Calu3 (cell line): Measurements from ENCODE around the gene CISD1. TPM values are rescaled to one million over a fixed set of nuclear protein-coding genes. Genes with fewer than 3 reads are reported as not detected.
"Not testable (repeated sequence)": the region's sequence is repeated elsewhere in the genome, so short reads cannot be mapped to it uniquely, and the experiment has no call there.

ENCODE experiments used
- BruUV-seq: library from RNA; stranded (reverse); fragments of 400-500 nt; replicated peaks from 2 replicates; lab custom pipeline; 2021; lab: Mats Ljungman, UMichigan
- CTCF ChIA-PET: fragments of 300-600 bp; sonication (Branson Sonifier 250); formaldehyde crosslinking; loops from one replicate; lab custom pipeline; 2022; ENCODE audit warnings: antibody characterized with exemption; lab: Charles Lee
- DNase-seq: peaks from one replicate; pipeline ENCODE4 v3.0.0; 2022
- H3K27ac Mint-ChIP-seq: one replicate; pipeline ENCODE4 v1.8.0; 2022; ENCODE audit warnings: mixed read lengths; ENCODE audit not compliant: unreplicated experiment
- H3K27me3 Mint-ChIP-seq: one replicate; pipeline ENCODE4 v1.8.0; 2022; ENCODE audit warnings: mixed read lengths; ENCODE audit not compliant: unreplicated experiment
- H3K36me3 Mint-ChIP-seq: one replicate; pipeline ENCODE4 v1.8.0; 2022; ENCODE audit warnings: mild to moderate bottlenecking, moderate library complexity, mixed read lengths; ENCODE audit not compliant: insufficient read depth, unreplicated experiment
- H3K4me1 Mint-ChIP-seq: one replicate; pipeline ENCODE4 v1.8.0; 2022; ENCODE audit warnings: mild to moderate bottlenecking, low read depth, mixed read lengths; ENCODE audit not compliant: unreplicated experiment
- H3K4me3 Mint-ChIP-seq: one replicate; pipeline ENCODE4 v1.8.0; 2022; ENCODE audit warnings: mild to moderate bottlenecking, low read depth, moderate library complexity, mixed read lengths; ENCODE audit not compliant: unreplicated experiment
- H3K9me3 Mint-ChIP-seq: one replicate; pipeline ENCODE4 v1.8.0; 2022; ENCODE audit warnings: low read depth, mixed read lengths; ENCODE audit not compliant: unreplicated experiment
- intact Hi-C: fragments of 100-400 bp; cut with micrococcal nuclease; formaldehyde crosslinking; loops from one replicate; pipeline ENCODE4 v1.10.0; 2022; ENCODE audit not compliant: unreplicated experiment
- total RNA-seq: library from RNA; stranded (reverse); gene quantifications from 2 replicates; pipeline ENCODE4 v1.2.3, GENCODE V29; 2022
- TF ChIP-seq, protein P1 (sequence below): fragments of 200-600 bp; IDR thresholded peaks from one replicate; pipeline ENCODE4 v1.8.0; 2022; ENCODE audit warnings: antibody characterized with exemption; ENCODE audit not compliant: unreplicated experiment

CISD1 gene
- total RNA-seq, 1 experiment from 2014 or later = 69.0 TPM

DNA sequence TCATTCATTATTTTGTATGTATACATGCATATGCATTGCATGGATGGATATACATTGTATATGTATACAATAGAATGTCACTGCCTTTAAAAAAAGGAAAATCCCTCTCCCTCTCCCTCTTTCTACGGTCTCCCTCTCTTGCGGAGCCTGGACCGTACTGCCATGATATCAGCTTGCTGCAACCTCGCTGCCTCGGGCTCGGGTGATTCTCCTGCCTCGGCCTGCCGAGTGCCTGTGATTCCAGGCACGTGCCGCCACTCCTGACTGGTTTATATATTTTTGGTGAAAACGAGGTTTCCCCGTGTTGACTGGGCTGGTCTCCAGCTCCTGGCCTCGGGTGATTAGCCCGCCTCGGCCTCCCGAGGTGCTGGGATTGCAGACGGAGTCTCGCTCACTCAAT lies 25.7 kb upstream of the CISD1 start:
- peaks cover 15% of the 10 kb centered on the region for H3K4me1 Mint-ChIP-seq
- H3K4me3 Mint-ChIP-seq = no peak overlapping the region
- intact Hi-C loops = no loop called here
- no peaks in the 10 kb centered on the region for H3K9me3 Mint-ChIP-seq
- H3K36me3 Mint-ChIP-seq = no peaks in the 10 kb centered on the region
- DNase-seq = no peak
- CTCF ChIA-PET = no interaction called here
- H3K27me3 Mint-ChIP-seq = no peaks in the 10 kb centered on the region
- no TSS peak for BruUV-seq
- no peak overlapping the region for H3K27ac Mint-ChIP-seq
- TF ChIP-seq, protein P1, sequence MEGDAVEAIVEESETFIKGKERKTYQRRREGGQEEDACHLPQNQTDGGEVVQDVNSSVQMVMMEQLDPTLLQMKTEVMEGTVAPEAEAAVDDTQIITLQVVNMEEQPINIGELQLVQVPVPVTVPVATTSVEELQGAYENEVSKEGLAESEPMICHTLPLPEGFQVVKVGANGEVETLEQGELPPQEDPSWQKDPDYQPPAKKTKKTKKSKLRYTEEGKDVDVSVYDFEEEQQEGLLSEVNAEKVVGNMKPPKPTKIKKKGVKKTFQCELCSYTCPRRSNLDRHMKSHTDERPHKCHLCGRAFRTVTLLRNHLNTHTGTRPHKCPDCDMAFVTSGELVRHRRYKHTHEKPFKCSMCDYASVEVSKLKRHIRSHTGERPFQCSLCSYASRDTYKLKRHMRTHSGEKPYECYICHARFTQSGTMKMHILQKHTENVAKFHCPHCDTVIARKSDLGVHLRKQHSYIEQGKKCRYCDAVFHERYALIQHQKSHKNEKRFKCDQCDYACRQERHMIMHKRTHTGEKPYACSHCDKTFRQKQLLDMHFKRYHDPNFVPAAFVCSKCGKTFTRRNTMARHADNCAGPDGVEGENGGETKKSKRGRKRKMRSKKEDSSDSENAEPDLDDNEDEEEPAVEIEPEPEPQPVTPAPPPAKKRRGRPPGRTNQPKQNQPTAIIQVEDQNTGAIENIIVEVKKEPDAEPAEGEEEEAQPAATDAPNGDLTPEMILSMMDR = no peak

DNA sequence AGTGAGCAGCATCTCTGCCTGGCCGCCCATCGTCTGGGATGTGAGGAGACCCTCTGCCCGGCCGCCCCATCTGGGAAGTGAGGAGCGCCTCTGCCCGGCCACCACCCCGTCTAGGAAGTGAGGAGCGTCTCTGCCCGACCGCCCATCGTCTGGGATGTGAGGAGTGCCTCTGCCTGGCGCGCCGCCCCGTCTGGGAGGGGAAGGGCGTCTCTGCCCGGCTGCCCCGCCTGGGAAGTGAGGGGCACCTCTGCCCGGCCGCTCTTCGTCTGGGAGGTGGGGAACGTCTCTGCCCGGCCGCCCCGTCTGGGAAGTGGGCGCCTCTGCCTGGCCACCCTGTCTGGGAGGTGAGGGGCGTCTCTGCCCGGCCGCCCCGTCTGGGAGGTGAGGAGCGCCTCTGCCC lies 25.2 kb upstream of the CISD1 start:
- H3K9me3 Mint-ChIP-seq, BruUV-seq, H3K4me3 Mint-ChIP-seq, H3K27ac Mint-ChIP-seq, intact Hi-C loops, H3K36me3 Mint-ChIP-seq, CTCF ChIA-PET, DNase-seq, H3K27me3 Mint-ChIP-seq: not testable (repeated sequence)
- H3K4me1 Mint-ChIP-seq = peaks cover 15% of the 10 kb centered on the region

DNA sequence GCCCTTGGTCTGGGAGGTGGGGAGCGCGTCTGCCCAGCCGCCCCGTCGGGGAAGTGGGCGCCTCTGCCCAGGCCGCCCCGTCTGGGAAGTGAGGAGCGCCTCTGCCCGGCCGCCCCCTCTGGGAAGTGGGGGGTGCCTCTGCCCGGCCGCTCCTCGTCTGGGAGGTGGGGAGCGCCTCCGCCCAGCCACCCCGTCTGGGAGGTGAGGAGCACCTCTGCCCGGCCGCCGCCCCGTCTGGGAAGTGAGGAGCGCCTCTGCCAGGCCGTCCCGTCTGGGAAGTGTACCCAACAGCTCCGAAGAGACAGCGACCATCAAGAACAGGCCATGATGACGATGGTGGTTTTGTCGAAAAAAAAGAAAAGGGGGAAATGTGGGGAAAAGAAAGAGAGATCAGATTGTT lies 24.7 kb upstream of the CISD1 start:
- DNase-seq, H3K27ac Mint-ChIP-seq, intact Hi-C loops, H3K4me3 Mint-ChIP-seq, H3K9me3 Mint-ChIP-seq, CTCF ChIA-PET, BruUV-seq, H3K36me3 Mint-ChIP-seq, H3K27me3 Mint-ChIP-seq: not testable (repeated sequence)
- H3K4me1 Mint-ChIP-seq = peaks cover 14% of the 10 kb centered on the region

DNA sequence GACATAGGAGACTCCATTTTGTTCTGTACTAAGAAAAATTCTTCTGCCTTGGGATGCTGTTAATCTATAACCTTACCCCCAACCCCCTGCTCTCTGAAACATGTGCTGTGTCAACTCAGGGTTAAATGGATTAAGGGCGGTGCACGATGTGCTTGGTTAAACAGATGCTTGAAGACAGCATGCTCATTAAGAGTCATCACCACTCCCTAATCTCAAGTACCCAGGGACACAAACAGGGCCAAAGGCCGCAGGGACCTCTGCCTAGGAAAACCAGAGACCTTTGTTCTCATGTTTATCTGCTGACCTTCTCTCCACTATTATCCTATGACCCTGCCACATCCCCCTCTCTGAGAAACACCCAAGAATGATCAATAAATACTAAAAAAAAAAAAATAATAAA lies 24.3 kb upstream of the CISD1 start:
- H3K9me3 Mint-ChIP-seq, intact Hi-C loops, H3K4me3 Mint-ChIP-seq, H3K27me3 Mint-ChIP-seq, DNase-seq, H3K4me1 Mint-ChIP-seq, BruUV-seq, H3K27ac Mint-ChIP-seq, CTCF ChIA-PET, H3K36me3 Mint-ChIP-seq: not testable (repeated sequence)

DNA sequence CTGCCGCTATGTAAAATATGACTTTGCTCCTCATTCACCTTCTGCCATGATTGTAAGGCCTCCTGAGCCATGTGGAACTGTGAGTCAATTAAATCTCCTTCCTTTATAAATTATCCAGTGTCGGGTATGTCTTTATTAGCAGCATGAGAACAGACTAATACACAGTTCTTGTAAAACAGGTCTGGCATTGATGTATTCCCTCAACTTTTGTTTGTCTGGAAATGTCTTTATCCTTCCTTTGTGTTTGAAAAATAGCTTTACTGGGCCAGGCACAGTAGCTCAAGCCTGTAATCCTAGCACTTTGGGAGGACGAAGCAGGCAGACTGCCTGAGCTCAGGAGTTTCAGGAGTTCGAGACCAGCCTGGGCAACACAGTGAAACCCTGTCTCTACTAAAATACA lies 15.8 kb upstream of the CISD1 start:
- intact Hi-C loops = no loop called here
- DNase-seq = no peak
- H3K9me3 Mint-ChIP-seq = peaks cover 4% of the 10 kb centered on the region
- H3K4me1 Mint-ChIP-seq = peaks cover 13% of the 10 kb centered on the region
- H3K27me3 Mint-ChIP-seq = no peaks in the 10 kb centered on the region
- no TSS peak for BruUV-seq
- no peak overlapping the region for H3K4me3 Mint-ChIP-seq
- H3K27ac Mint-ChIP-seq = no peak overlapping the region
- TF ChIP-seq, protein P1 = no peak
- CTCF ChIA-PET = no interaction called here
- peaks cover 9% of the 10 kb centered on the region for H3K36me3 Mint-ChIP-seq

DNA sequence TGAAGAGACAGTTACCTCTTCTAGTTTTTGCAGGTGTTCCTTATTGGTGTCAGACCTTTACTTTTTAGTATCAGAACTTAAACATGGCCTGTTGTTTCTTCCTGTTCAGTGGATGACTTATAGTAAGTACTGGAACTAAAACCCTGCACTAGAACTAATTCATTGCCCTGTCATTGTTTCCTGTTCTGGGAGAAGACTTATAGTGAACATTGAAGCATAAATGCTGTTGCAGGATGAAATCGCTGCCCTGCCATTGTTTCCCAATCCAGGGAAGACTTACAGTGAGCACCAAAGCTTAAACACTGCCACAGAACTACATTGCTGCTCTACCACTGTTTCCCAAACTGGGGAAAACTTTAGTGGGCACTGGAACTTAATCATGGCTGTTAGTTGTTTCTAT lies 14.3 kb upstream of the CISD1 start:
- no peak overlapping the region for H3K4me3 Mint-ChIP-seq
- peaks cover 4% of the 10 kb centered on the region for H3K9me3 Mint-ChIP-seq
- DNase-seq = no peak
- CTCF ChIA-PET = no interaction called here
- no peaks in the 10 kb centered on the region for H3K27me3 Mint-ChIP-seq
- intact Hi-C loops = no loop called here
- peaks cover 9% of the 10 kb centered on the region for H3K36me3 Mint-ChIP-seq
- BruUV-seq = no TSS peak
- H3K4me1 Mint-ChIP-seq = peaks cover 13% of the 10 kb centered on the region
- TF ChIP-seq, protein P1 = no peak
- no peak overlapping the region for H3K27ac Mint-ChIP-seq

DNA sequence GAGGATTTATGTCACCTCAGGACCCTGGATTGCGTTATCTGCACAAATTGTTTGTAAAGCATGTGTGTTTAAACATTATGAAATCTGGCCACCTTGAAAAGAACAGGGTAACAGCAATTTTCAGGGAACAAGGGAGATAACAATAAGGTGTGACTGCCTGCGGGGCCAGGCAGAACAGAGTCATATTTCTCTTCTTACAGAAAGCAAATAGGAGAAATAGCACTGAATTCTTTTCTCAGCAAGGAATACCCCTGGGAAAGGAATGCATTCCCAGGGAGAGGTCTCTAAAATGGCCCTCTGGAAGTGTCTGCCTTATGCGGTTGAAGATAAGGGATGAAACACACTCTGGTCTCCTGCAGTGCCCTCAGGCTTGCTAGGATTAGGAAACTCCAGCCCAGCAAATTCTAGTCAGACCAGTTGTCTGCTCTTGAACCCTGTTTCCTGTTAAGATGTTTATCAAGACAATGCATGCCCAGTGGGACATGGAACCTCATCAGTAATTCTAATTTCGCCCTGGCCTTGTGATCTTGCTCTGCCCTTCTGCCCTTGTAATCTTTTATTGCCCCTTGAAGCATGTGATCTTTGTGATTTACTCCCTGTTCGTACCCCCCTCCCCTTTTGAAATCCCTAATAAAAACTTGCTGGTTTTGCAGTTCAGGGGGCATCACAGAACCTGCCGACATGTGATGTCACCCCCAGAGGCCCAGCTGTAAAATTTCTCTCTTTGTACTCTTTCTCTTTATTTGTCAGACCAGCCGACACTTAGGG lies 12.8 kb upstream of the CISD1 start:
- DNase-seq, H3K27ac Mint-ChIP-seq, H3K4me3 Mint-ChIP-seq, CTCF ChIA-PET, H3K9me3 Mint-ChIP-seq, H3K27me3 Mint-ChIP-seq, intact Hi-C loops, BruUV-seq, H3K36me3 Mint-ChIP-seq: not testable (repeated sequence)
- H3K4me1 Mint-ChIP-seq = peaks cover 19% of the 10 kb centered on the region
